Measurements from ENCODE around the gene MTCL3.
"Not testable (repeated sequence)": the region's sequence is repeated elsewhere in the genome, so short reads cannot be mapped to it uniquely, and the experiment has no call there.

The MTCL3 gene

DNA sequence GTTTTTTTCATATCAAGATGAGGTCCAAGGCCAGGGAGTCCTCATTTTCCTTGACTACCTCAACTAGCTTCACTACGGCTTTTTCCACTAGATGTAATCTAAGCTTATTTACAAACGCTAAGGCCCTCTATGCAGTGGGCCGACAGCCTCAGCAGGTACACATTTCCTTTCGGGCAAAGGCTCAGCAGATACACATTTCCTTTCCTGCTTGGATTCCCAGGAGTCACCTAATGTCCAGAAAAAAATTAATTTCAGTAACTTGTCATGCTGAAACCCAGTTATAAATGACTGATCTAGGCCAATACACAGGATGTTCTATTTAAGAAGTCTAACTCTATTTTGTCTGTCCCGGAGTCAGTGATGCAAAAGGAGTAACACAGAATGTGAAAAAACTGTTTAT, 52.7 kb downstream of the MTCL3 start:
- DNase-seq, result peak in 1 of 14 donors; percentile 16

DNA sequence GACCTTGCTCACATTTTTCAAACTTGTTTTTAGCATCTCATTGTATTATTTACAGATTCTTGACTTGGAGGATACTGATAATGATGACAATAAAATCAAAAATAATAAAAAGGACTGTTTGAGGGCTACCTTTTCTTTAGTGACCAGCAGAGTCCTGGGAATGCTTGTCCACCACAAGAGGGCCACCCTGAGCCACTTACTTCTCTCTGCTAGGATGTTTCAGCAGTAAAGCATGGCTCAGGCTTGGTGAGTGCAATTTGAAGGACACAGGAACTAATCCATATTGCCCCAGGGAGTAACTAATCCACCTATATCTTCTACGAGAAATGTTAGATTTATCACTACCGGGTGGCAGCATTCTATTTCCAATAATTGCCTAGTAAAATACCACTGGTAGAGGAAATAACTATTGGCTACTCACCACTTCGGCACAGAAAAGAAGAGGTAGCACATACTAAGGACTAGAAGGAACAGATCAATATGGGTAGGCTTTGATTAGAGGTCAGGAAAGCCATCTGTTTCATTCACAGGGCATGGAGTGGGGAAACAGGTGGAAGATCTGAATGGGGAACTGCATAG, 54.2 kb downstream of the MTCL3 start:
- peak in 9 of 14 donors; percentile 14 to 59 (median 38) for DNase-seq

DNA sequence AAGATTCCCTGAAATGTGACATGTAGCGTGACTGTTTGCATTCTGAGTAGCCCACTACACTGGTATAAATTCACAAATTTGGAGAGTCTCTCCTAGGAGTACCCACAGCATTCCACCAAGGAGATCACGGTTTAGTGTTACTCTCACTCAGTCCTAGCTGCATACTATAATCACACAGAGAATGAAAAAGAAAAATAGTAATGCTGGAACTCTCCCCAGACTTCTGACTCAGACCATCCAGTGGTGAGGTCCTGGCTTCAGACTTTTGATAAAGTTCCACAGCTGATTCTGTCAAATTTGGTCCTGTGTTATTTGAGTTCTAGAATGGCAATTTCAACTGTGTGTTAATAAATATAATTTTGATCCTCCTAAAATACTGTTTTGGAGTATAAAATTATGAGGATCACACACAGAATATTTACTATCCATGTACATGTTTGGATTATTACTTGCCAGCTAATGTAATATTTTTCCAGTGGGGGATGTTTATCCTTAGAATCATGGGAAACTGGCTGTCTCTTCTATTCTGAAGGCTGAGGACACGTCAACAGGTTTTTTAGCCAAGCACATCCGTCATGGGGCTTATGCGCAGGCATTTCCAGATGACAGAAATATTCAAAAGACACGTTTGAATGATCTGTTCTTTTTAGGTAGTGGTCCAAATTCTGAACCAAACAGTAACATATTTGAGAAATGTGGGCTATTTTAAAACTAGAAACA, 54.8 kb downstream of the MTCL3 start:
- no peak for DNase-seq

DNA sequence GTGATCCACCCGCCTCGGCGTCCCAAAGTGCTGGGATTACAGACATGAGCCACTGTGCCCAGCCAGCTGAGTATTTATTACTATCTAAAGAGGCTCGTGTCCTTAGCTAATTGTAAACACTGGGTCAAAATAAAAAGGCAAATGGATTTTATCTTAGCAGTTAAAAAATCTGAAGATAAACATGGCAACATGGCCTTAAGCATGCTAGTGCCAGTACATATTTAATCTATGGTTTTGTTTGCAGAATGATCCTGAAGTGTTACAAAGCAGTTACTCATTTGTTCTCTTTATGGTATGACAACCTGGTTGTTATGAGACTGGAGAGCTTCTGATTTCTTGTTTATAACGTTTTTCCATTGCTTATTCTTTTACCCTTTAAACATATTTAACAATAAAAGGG, 56.1 kb downstream of the MTCL3 start:
- DNase-seq, result no peak

DNA sequence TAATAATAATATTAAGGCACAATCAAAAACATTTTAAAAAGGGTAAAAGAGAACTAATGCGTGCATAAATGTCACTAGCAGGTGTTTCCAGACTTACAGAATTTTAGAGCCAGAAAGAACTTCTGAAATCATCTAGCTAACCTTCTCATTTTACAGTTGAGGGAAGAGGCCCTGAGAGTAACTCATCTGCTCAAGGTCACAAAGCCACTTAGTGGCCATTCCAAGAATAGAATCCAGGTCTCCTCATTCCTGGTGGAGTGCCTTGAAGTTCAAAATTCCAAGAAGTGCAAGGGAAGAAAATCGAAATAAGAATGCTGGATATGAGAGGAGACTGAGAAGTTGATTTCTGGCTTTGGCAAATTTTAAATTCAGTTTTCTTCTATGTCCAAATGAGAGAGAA, 56.8 kb downstream of the MTCL3 start:
- DNase-seq, result no peak

DNA sequence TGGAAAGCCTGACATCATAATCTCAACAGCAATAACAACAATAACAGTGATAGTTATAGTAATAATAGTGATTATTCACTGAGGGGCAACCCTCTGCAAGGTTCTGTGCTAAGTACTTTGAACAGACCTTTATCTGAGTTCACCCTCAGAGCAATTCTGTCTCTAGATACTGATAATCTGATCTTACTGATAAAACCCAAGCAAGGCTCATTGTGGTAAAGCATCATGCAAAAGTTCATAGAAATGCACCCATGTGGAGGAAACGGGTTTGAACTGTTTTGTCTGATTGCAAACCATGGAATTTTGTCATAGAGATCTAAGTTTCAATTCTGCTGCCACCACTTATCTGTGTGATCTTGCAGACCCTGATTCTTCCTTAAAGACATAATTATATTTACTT, 58.7 kb downstream of the MTCL3 start:
- DNase-seq, result no peak

DNA sequence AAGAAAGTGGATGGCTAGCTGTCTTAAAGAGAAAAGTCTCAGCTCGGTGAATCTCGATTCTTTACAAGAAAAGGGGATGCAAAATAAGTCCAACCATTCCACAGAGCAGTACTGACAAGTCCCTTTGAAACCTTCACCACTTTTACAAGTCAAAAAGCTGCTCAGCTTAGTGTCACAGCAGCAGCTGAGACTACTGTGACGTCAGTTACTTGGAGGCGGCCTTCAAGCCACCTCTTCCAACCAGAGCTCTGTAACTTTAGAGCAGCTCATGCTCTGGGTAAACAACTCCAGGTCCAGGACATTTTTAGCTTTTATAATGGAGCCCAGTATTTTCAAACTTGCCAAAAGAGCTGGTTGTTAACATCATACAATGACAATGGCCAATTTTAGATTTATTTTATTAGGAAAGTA, 59.9 kb downstream of the MTCL3 start, which contains the start of gene KIAA0408:
TSS of gene KIAA0408 (minus strand) at position 159 of the 411 bp plus-strand sequence. CDS start 5,408 bp downstream, outside the sequence.
- no peak for DNase-seq

DNA sequence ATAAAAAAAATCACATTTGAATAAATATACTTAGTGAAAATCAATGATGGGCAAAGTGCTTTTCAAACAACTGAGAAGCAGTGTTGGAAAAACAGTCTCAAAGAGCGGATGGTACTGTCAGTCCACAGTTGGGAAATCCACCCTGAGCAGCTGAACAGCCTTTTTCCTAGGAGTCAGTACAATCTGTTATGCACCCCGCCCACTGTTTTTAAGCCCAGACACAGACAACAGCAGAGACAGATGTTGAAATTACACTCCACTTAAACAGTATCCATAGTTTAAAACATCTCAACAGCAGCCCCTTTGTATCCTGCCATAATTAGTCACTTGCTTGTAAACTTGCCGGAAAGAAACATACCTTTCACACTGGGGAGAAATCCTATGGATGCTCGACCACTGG, 60.3 kb downstream of the MTCL3 start:
- no peak for DNase-seq

DNA sequence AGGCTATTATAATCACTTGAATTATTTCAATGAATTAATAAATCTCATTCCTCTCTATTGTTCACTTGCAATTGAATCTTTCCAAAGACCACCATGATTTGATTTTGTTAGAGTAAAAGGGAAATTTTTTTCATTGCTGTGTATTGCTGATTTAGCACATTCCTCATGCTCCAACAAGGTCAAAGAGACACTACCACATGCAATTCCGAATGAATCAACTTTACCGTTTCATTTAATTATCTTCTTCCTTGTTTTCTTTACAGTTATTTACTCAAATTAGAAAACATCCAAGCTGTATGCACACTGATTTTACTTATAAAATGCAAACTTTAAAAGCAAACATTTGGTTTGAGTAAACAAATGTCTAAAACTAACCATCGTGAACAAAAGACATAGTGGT, 60.9 kb downstream of the MTCL3 start:
- no peak for DNase-seq

DNA sequence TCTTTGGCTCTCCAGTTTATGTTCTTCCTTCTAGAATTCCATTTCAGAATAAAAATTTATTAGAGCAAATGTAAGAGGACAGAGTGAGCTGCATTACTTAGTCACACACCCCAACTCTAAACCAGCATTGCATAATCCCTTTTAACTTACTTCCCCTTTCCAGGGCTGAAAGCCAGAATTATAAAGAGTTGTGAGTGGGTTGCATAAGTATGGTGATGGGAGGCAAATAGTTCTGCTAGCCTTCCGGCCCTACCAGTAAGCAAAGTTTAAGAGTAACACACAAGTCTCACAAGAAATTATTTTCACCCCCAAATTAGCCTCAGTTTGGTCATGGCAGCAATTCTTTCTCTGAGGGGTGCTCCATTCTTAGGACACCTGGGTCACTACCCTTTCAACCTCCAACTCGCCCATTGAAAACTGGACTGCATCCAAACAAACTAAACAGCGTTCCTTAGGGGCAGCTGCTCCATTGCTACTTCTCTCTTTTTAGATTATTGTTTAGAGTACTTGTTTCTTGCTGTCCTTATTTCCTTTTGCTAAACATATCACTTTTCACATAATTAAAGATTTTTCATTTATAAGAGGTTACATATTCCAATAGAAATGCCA, 61.6 kb downstream of the MTCL3 start:
- peak in 1 of 14 donors; percentile 6 for DNase-seq

DNA sequence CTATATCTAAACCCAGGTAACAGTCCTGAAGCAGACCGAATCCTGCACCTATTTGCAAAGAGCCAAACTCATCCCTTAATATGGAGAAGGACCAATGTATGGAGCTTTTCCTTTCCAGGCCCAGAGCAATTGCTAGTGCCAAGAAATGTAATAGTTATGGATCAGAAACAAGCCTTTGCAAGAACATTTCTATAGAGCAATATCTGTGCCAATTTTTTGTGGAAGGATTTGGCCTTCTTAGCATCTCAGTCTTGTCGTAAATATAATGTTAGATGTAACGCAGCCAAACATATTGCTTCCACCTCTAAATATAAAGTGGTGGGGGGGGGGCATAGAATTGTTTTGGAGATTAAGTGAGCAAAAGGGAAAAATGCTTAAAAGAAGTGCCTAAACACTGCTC, 62.7 kb downstream of the MTCL3 start:
- DNase-seq, result no peak

DNA sequence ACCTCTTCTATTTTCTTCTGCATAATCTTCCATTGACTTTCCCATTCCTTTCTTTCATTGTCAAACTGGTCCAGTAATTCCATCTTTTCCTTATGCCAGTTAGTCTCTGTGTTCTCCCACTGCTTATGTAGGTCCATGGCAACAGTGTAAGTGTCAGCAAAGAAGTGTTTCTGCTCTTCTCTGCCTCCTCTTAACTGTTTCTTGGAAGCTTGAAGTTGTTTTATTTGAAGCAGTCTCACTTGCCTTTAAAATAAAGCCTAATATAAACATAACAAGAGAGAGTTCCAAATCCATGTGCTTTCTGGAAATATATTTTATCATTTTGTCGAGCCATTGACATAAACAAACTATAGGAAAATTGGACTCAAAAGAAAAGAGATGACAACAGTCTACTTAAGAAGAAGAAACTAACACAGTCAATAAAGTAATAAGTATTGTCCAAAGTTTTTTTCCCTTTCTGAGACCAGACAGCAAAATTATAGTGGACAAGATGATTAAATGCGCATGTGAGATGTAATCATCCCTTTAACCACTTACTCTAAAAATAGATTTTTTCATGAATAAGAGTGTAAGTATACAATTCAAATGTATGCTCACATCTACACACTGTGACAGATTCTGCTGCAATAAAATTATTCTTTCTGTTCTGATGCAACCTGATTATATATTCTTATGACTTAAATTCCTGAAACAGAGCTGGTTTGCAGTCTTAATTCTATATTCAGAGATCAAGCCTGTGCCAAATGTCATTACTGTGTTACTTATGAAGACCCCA, 65.1 kb downstream of the MTCL3 start:
- DNase-seq, result no peak

DNA sequence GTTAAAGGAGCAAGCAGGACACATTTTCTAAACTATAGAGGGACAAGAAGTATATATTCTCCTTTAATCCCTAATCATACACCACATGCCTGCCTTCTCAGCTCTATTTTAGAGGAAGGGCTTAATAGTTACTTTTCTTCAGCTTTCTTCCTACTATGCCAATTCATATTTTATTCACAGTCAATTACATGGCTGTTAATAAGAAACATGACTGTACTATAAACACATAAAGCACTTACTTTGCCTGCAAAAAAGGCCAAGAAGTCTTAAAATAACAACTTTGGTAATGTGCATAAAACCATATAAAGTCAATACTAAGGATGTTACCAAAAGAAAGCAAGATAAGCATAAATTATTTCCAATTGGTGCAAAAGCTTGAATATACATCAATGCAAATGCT, 66.3 kb downstream of the MTCL3 start:
- no peak for DNase-seq

DNA sequence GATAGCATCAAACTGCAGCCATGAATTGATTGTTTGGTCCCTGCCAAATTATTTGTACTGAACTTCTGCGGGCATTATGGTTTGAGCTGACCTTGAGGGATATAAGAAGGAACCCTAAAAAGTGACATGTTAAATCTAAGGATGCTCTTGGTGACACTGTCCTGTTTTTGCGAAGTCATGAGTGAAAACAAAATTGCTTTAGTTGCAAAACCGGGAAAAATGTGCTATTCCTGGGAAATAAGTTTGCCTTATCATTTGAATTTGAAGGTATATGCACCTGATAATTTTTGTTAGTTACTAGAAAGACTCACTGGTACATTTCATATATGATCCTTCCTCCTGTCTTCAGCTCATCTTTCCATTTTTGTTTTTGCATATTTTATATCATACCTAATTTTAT, 67.7 kb downstream of the MTCL3 start:
- DNase-seq, result no peak

DNA sequence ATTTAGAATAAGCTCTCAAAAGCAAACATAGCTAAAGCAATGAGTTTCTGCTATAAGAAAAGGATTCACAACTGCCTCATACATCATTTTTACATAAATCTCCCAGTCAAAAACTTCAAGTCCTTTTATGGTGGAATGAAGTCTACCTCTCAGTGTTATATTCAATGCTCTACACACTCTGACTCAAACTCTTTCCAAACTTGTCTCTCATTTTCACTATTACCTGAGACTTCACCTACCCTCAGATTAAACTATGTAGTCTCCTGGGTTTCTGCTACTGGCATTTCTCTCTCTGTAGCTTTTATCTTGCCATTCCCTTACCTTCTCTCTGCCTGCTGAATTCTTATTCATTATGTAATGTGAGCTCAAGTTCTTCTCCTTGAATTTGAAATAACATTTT, 71.4 kb downstream of the MTCL3 start:
- DNase-seq, result no peak

DNA sequence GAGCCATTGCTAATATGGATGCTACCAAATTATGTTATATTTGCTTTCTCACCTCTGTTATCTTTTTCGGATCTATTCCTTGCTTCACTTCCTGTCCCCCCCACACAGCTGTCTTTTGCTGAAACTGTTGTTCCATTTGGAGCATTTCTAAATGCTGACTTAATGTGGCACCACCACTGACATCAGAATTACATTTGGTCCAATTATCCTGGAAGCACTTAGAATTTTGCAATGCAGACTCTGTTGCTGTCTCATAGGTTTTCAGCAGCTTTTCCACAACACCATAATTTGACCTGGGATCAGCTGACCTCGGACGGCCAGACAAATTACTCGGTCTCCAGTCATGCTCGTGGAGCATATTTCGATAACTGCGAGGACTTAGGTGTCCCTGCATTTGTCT, 72.8 kb downstream of the MTCL3 start:
- no peak for DNase-seq

DNA sequence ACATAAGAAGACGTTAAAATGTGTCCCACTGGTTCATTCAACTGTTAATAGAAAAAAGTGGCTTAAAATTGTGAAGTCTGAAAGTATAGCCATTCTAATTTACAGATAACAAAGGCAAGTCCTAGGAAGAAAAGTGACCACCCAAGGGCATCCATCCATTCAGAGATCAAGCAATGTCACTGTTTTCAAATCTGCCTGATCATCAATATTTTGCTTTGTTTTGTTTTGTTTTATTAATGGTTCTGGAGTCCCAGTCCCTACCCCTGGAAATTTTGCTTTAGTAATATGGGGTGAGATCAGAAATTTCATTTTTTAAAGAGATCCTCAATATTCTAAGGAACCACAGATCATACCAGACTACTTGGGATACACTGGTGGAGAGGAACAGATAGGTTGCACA, 77.3 kb downstream of the MTCL3 start:
- DNase-seq, result no peak

DNA sequence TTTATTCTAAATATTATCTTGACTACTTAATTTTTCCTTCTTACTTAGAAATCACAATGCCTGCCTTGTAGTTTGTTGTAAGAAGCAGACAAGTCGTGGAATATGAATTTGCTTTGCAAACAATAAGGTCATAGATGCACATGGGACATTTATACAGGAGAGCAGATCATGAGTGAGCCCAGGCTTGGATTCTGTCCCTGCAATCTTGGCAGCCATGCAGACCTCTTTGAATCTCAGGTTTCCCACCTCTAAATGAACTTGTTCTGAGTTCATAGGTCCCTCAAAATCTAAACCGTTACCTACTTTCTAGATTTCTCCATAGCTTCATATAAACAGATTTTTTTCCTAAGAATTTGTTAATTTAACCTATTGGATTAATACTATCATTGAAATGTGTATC, 79.4 kb downstream of the MTCL3 start:
- DNase-seq, result no peak

DNA sequence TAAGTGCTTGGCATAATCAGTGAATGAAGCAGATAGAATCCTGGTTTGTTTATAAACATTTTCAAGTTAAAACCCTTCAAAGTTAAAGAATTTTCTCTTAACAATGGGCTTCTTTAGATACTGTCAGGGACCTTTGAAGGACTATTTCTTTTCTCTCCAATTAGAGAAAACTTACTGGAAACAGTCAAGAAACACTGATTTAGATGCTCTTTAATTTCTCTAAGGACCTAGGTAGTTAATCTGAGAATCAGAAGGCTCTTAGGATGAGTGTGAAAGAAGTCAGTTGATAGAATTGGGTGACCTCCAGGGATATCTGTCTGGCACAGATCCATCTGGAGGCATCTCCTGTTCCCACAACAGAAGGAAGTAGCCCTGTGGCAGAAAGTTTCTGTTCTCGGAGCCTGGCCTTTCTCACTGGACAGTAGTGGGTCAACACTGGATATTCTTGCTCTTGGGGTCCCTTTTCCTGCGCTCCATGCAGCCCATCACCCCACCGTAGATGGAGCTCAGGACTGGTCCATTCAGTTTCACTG, 82.5 kb downstream of the MTCL3 start:
- DNase-seq, result no peak

DNA sequence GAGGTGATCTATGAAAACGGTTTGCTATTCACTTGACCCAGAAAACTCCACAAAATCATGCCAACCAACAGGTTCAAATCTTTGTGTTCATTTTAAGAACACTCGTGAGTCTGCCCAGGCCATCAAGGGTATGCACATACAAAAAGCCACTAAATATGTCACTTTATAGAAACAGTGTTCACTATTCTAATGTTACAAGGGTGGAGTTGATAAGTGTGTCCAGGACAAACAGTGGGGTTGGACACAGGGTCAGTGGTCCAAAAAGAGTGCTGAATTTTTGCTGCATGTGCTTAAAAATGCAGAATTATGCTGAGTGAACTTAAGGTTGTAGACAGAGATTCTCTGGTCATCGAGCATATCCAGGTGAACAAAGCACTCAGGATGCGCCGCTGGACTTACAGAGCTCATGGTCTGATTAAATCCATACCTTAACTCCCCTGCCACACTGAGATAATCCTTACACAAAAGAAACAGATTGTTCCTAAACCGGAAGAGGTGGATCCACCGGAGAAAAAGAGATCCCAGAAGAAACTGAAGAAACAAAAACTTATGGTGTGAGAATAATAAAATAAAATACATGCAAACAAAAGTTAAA, 83.4 kb downstream of the MTCL3 start:
- no peak for DNase-seq

DNA sequence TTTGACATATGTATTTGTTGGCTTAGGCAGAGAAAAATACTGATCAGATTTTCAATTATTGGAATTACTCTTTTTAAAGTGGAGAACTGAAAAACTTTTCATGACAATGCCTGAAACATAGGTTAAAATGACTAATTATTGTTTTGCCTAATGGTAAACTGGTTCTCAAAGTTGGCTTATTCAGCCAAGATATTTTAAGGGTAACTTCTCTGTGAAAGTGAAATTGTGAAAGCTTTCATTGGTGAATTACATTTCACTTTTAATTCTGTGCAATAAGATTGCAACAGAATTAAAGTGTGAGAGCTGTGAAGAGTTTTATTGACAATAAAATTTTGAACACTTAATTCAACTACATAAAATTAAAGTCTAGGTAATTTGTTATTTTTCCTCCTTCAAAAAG, 84.5 kb downstream of the MTCL3 start:
- DNase-seq, result no peak

DNA sequence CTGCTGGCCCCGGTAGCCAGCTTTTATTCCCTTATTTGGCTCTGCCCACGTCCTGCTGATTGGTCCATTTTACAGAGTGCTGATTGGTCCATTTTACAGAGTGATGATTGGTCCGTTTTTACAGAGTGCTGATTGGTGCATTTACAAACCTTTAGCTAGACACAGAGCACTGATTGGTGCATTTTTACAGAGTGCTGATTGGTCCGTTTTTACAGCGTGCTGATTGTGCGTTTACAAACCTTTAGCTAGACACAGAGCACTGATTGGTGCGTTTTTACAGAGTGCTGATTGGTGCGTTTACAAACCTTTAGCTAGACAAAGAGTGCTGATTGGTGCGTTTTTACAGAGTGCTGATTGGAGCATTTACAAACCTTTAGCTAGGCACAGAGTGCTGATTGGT, 90.6 kb downstream of the MTCL3 start:
- not testable (repeated sequence) for DNase-seq

DNA sequence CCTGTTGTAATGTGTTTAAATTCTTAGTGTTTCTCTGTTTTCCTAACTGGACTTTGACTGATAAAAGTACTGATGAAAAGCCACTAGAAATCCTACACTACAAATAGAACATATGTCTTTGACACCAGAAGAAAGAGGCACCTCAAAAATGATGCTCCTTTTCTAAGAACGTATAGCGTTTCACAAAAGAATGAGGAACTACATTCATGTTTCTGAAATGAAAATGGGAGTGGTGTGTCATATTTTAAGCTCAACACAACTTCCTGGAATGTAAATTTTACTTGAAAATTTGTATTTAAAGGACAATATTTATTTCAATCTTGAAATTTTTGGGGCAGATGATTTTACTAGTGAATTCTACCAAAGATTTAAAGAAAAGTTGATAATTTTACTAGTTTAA, 95.2 kb downstream of the MTCL3 start:
- no peak for DNase-seq
